HepG2 (cell line): ENCODE results near the gene LDAH. TPM values are rescaled to one million over a fixed set of nuclear protein-coding genes. Genes with fewer than 3 reads are reported as not detected.

Experiments used
- ATAC-seq: fragments of 200-7000 bp; cut with Tn5 transposase; 3 replicates; pipeline ENCODE4 v1.9.1; 2020; ENCODE audit warnings: mild to moderate bottlenecking, moderate library complexity
- BruUV-seq: library from RNA; stranded (reverse); fragments of 400-500 nt; replicated peaks from 2 replicates; lab custom pipeline; 2021; lab: Mats Ljungman, UMichigan
- CTCF ChIA-PET: fragments of 300-600 bp; formaldehyde crosslinking; extraction: SDS; loops from one replicate; lab custom pipeline; 2021; ENCODE audit warnings: low total read pairs, inconsistent platforms, low intra/inter-chr PET ratio; lab: Yijun Ruan, JAX
- POLR2A ChIA-PET: fragments of 350-600 bp; sonication (Branson Sonifier 250); formaldehyde crosslinking; loops from one replicate; lab custom pipeline; 2020; ENCODE audit warnings: antibody characterized with exemption, inconsistent platforms; lab: Yijun Ruan, JAX
- DNase-seq: peaks from one replicate; pipeline ENCODE4 v3.0.0-alpha.2; 2015; ENCODE audit warnings: low spot score
- FAIRE-seq: peaks from 3 replicates; lab custom pipeline; 2011; peaks lifted over from hg19 to GRCh38; lab: Jason Lieb, UNC
- H2AFZ ChIP-seq: one replicate; pipeline ENCODE4 v1.6.1; 2011; ENCODE audit warnings: low read length, inconsistent platforms
- H3K27ac ChIP-seq: fragments of 300-600 bp; 3 replicates; pipeline ENCODE4 v1.8.0; 2011; ENCODE audit warnings: mixed run types, mild to moderate bottlenecking, mixed read lengths, low read length, inconsistent platforms; ENCODE audit not compliant: insufficient read depth; ENCODE audit errors: extremely low read length
- H3K27me3 ChIP-seq, 2 experiments: fragments of 200-600 bp in 1 of 2; 2 replicates in 1 of 2; 3 replicates in 1 of 2; pipeline versions ENCODE4 v1.6.0 to v1.8.0; 2011; ENCODE audit warnings: low read length in 2 of 2, mild to moderate bottlenecking in 2 of 2, moderate library complexity in 2 of 2, inconsistent platforms in 1 of 2; ENCODE audit not compliant: insufficient read depth in 2 of 2, control insufficient read depth in 1 of 2
- H3K36me3 ChIP-seq, 2 experiments: fragments of 200-600 bp in 1 of 2; replicated peaks in 1 of 2; 2 replicates in 1 of 2; 3 replicates in 1 of 2; pipeline versions ENCODE4 v1.5.1 to v1.8.0; 2011; ENCODE audit warnings: low read length in 2 of 2, inconsistent platforms in 1 of 2; ENCODE audit not compliant: insufficient read depth in 2 of 2, control insufficient read depth in 1 of 2
- H3K4me1 ChIP-seq: 2 replicates; pipeline ENCODE4 v1.5.1; 2012; ENCODE audit warnings: low read length, inconsistent platforms; ENCODE audit not compliant: insufficient read depth
- H3K4me2 ChIP-seq: 2 replicates; pipeline ENCODE4 v1.6.0; 2011; ENCODE audit warnings: low read depth, low read length, inconsistent platforms
- H3K4me3 ChIP-seq, 3 experiments: fragments of 200-600 bp in 1 of 3; sonication (generic), shearing (Covaris generic) in 1 of 3; replicated peaks in 1 of 3; 2 replicates each; pipeline ENCODE4 v1.5.1; 2011 to 2016; ENCODE audit warnings: low read length in 3 of 3, inconsistent platforms in 2 of 3, low read depth in 2 of 3, mild to moderate bottlenecking in 2 of 3, control low read depth in 1 of 3, mixed read lengths in 1 of 3; ENCODE audit not compliant: insufficient read depth in 1 of 3
- H3K79me2 ChIP-seq: one replicate; pipeline ENCODE4 v1.6.1; 2011; ENCODE audit warnings: low read length, inconsistent platforms; ENCODE audit not compliant: insufficient read depth
- H3K9ac ChIP-seq: 2 replicates; pipeline ENCODE4 v1.6.0; 2011; ENCODE audit warnings: mild to moderate bottlenecking, low read depth, low read length, inconsistent platforms; ENCODE audit not compliant: insufficient read depth
- H3K9me3 ChIP-seq: 2 replicates; pipeline ENCODE4 v1.5.1; 2012; ENCODE audit warnings: mild to moderate bottlenecking, low read length
- H4K20me1 ChIP-seq: 2 replicates; pipeline ENCODE4 v1.6.0; 2011; ENCODE audit warnings: inconsistent platforms, mild to moderate bottlenecking, low read length, moderate library complexity; ENCODE audit not compliant: insufficient read depth
- CENPX ChIP-seq: sonication (generic); formaldehyde crosslinking; IDR thresholded peaks from 2 replicates; pipeline ENCODE4 v1.9.0; 2021; ENCODE audit warnings: mild to moderate bottlenecking, missing genetic modification reagents, moderate library complexity
- DNMT3B ChIP-seq: conservative IDR thresholded peaks from 2 replicates; pipeline ENCODE4 v1.6.1; 2016; ENCODE audit warnings: missing biosample characterization, control low read depth
- ELF1 ChIP-seq: sonication (generic); formaldehyde crosslinking; IDR thresholded peaks from 2 replicates; pipeline ENCODE4 v1.4.0; 2020; ENCODE audit warnings: missing genetic modification reagents
- HOXA9 ChIP-seq: sonication (generic); formaldehyde crosslinking; IDR thresholded peaks from 2 replicates; pipeline ENCODE4 v1.8.1; 2022; ENCODE audit warnings: missing genetic modification reagents, mild to moderate bottlenecking, moderate library complexity, borderline replicate concordance
- KDM3A ChIP-seq: IDR thresholded peaks from 2 replicates; pipeline ENCODE4 v1.6.1; 2018; ENCODE audit warnings: low read depth, missing compliant biosample characterization
- KLF12 ChIP-seq: sonication (generic); formaldehyde crosslinking; IDR thresholded peaks from 2 replicates; pipeline ENCODE4 v1.4.0; 2020; ENCODE audit warnings: missing genetic modification reagents, borderline replicate concordance
- MBNL3 ChIP-seq: fragments of 250-450 bp; sonication (Bioruptor Pico); conservative IDR thresholded peaks from 2 replicates; pipeline ENCODE4 v1.8.0; 2022; ENCODE audit warnings: mild to moderate bottlenecking, inconsistent platforms
- MIER2 ChIP-seq: IDR thresholded peaks from 2 replicates; pipeline ENCODE4 v1.6.1; 2016; ENCODE audit warnings: missing biosample characterization, missing genetic modification reagents
- NR2F6 ChIP-seq, 2 experiments: IDR thresholded peaks; 2 replicates each; pipeline ENCODE4 v1.6.1; 2016; ENCODE audit warnings: antibody characterized with exemption in 1 of 2, mild to moderate bottlenecking in 1 of 2
- PHB2 ChIP-seq: fragments of 450-650 bp; IDR thresholded peaks from 2 replicates; pipeline ENCODE4 v1.6.1; 2018; ENCODE audit not compliant: partially characterized antibody
- RFX3 ChIP-seq: IDR thresholded peaks from 2 replicates; pipeline ENCODE4 v1.6.1; 2016; ENCODE audit warnings: missing biosample characterization, missing genetic modification reagents
- U2AF2 ChIP-seq: fragments of 200-400 bp; formaldehyde crosslinking; IDR thresholded peaks from 2 replicates; pipeline ENCODE4 v1.6.1; 2017; ENCODE audit warnings: low read depth, mild to moderate bottlenecking, low read length
- ZNF10 ChIP-seq: sonication (generic); formaldehyde crosslinking; IDR thresholded peaks from 2 replicates; pipeline ENCODE4 v1.4.0; 2020; ENCODE audit warnings: mild to moderate bottlenecking, low read depth, missing genetic modification reagents, borderline replicate concordance
- ZNF451 ChIP-seq: sonication (generic); formaldehyde crosslinking; IDR thresholded peaks from 2 replicates; pipeline ENCODE4 v1.5.0; 2020; ENCODE audit warnings: mild to moderate bottlenecking, missing genetic modification reagents
- ZNF564 ChIP-seq: sonication (generic); formaldehyde crosslinking; IDR thresholded peaks from 2 replicates; pipeline ENCODE4 v1.8.1; 2023; ENCODE audit warnings: mild to moderate bottlenecking, missing genetic modification reagents
- WGBS: methylation state at CpG from one replicate; pipeline ENCODE4 v1.1.6; 2017; ENCODE audit warnings: low lambda C conversion rate; 5-methylcytosine and 5-hydroxymethylcytosine counted together
- in situ Hi-C: cut with HindIII; loops from 2 replicates; pipeline ENCODE4 v1.10.0; 2017; ENCODE audit warnings: low pct_unique_long_range_greater_than_20kb; ENCODE audit not compliant: extremely low pct_ligation_motif_present
- intact Hi-C: fragments of 100-400 bp; cut with micrococcal nuclease; formaldehyde crosslinking; loops from one replicate; pipeline ENCODE4 v1.10.0; 2022; ENCODE audit not compliant: unreplicated experiment
- polyA plus RNA-seq, 8 experiments: library from polyadenylated mRNA; depleted of rRNA in 3 of 8; stranded (reverse) in 7 of 8; unstranded in 1 of 8; fragments of >200 nt; fragmentation: Illumina TruSeq in 4 of 8; extraction: Trizol in 4 of 8; gene quantifications; 2 replicates each; pipeline versions ENCODE4 v1.2.1 to v1.2.3, GENCODE V29; 2011 to 2016; ENCODE audit warnings: low read depth in 4 of 8, missing spikeins in 1 of 8, mixed read lengths in 1 of 8; ENCODE audit not compliant: insufficient read depth in 1 of 8
- total RNA-seq, 5 experiments: library from RNA; depleted of rRNA; stranded (reverse); fragments of >200 nt; fragmentation: Illumina TruSeq; extraction: Trizol; gene quantifications; 2 replicates each; pipeline ENCODE4 v1.2.3, GENCODE V29; 2016; ENCODE audit warnings: low read depth in 1 of 5
- TF ChIP-seq, protein P1 (sequence below): sonication (generic); formaldehyde crosslinking; IDR thresholded peaks from 2 replicates; pipeline ENCODE4 v1.5.1; 2020; ENCODE audit warnings: mild to moderate bottlenecking, missing genetic modification reagents, moderate library complexity
- TF ChIP-seq, protein P2 (sequence below): sonication (generic); formaldehyde crosslinking; IDR thresholded peaks from 2 replicates; pipeline ENCODE4 v1.5.1; 2020; ENCODE audit warnings: missing genetic modification reagents, mild to moderate bottlenecking, borderline replicate concordance
- TF ChIP-seq, protein P3 (sequence below): sonication (generic); formaldehyde crosslinking; IDR thresholded peaks from 2 replicates; pipeline ENCODE4 v1.4.0; 2020; ENCODE audit warnings: missing genetic modification reagents

Gene LDAH
- total and polyA plus RNA-seq, 2 of the 13 experiments (the other 11 are each of a cell fraction or from before 2014, with no cell fraction given) = 28.8 to 46.2 TPM

DNA sequence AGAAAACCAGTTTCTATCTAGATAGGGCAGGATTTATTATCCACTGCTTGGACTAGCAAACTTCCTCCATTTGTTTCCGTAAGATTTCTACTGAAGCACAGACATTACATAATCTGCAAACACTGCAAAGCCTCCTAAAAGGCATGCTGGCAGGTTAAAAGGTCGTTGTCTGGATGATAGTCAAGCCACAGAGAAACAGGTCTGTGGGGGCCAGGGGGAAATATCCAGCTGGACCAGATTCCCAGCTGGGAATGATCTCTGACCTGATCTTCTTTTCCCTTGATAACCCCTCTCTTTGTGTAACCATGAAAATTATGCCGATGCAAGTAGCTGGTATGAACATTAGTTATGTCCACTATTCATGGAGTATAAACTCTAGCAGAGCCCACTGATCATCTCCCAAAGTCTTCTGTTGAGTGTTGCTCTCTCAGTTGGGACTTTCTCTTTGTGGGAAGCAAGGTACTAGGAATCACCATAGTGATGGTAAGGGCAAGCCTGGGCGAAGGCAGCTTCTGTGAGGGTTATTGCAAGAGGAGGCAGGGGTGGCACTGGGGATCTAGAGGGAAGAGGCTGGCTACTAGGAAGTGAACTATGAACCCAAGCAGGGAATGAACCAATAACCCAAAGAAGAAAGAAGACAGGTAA lies 94.7 kb downstream of the LDAH start (continued):
- TF ChIP-seq ZNF10 (CRISPR knock-in tag) (no peak), U2AF2 (no peak)

DNA sequence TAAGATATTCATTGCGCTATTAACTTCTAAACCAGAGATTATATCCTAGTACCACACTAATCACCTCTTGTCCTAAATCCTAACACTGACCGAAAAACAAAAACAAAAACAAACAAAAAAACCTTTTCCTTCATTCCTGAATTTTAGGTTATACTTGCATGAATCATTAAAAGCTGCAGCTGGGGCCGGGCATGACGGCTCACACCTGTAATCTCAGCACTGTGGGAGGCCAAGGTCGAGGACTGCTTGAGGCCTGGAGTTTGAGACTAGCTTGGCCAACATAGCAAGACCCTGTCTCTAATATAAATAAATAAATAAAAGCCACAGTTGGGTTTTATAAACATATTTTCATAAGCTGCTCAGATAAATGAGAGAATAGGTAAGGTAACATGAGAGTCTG lies 96.0 kb downstream of the LDAH start:
- 96% methylated on average over 5 of the region's 5 CpGs for WGBS
- Histone ChIP-seq H3K9ac (no peak overlapping the region), H3K79me2 (no peaks in the 10 kb centered on the region), H3K36me3 (peaks cover 1 to 17% of the 10 kb centered on the region in 2 experiments; a peak in 4 of 5 replicates), H3K4me3 (no peak overlapping the region), H3K9me3 (no peaks in the 10 kb centered on the region), H3K27me3 (no peaks in the 10 kb centered on the region), H3K27ac (no peak overlapping the region), H4K20me1 (peaks cover 6% of the 10 kb centered on the region; the same call in 1 of the 2 replicates), H3K4me2 (no peak overlapping the region), H2AFZ (no peak overlapping the region), H3K4me1 (peaks cover 30% of the 10 kb centered on the region)
- intact Hi-C loops (no loop called here), in situ Hi-C loops (no loop called here)
- BruUV-seq = no TSS peak
- FAIRE-seq (no peak), ATAC-seq (no peak), DNase-seq (no peak)
- TF ChIP-seq MBNL3 = no peak
- TF ChIP-seq, protein P1, sequence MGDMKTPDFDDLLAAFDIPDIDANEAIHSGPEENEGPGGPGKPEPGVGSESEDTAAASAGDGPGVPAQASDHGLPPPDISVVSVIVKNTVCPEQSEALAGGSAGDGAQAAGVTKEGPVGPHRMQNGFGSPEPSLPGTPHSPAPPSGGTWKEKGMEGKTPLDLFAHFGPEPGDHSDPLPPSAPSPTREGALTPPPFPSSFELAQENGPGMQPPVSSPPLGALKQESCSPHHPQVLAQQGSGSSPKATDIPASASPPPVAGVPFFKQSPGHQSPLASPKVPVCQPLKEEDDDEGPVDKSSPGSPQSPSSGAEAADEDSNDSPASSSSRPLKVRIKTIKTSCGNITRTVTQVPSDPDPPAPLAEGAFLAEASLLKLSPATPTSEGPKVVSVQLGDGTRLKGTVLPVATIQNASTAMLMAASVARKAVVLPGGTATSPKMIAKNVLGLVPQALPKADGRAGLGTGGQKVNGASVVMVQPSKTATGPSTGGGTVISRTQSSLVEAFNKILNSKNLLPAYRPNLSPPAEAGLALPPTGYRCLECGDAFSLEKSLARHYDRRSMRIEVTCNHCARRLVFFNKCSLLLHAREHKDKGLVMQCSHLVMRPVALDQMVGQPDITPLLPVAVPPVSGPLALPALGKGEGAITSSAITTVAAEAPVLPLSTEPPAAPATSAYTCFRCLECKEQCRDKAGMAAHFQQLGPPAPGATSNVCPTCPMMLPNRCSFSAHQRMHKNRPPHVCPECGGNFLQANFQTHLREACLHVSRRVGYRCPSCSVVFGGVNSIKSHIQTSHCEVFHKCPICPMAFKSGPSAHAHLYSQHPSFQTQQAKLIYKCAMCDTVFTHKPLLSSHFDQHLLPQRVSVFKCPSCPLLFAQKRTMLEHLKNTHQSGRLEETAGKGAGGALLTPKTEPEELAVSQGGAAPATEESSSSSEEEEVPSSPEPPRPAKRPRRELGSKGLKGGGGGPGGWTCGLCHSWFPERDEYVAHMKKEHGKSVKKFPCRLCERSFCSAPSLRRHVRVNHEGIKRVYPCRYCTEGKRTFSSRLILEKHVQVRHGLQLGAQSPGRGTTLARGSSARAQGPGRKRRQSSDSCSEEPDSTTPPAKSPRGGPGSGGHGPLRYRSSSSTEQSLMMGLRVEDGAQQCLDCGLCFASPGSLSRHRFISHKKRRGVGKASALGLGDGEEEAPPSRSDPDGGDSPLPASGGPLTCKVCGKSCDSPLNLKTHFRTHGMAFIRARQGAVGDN = no peak
- no peak for TF ChIP-seq PHB2
- TF ChIP-seq, protein P2, sequence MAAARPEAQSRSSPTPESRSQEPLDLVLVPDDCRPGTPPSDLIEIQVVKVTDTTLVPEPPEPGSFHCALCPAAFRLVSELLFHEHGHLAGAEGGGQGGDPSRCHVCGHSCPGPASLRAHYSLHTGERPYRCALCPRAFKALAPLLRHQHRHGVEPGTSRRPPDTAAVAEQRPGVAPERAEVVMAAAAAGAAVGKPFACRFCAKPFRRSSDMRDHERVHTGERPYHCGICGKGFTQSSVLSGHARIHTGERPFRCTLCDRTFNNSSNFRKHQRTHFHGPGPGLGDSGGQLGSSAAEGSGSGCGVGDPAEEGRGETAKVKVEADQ (CRISPR knock-in tag) = no peak
- no peak for TF ChIP-seq DNMT3B (CRISPR knock-in tag)
- TF ChIP-seq ELF1 (CRISPR knock-in tag) = no peak
- no peak for TF ChIP-seq RFX3
- TF ChIP-seq ZNF451 (CRISPR knock-in tag) = no peak
- TF ChIP-seq KDM3A (CRISPR knock-in tag) = no peak
- TF ChIP-seq KLF12 (CRISPR knock-in tag) = no peak
- TF ChIP-seq, protein P3, sequence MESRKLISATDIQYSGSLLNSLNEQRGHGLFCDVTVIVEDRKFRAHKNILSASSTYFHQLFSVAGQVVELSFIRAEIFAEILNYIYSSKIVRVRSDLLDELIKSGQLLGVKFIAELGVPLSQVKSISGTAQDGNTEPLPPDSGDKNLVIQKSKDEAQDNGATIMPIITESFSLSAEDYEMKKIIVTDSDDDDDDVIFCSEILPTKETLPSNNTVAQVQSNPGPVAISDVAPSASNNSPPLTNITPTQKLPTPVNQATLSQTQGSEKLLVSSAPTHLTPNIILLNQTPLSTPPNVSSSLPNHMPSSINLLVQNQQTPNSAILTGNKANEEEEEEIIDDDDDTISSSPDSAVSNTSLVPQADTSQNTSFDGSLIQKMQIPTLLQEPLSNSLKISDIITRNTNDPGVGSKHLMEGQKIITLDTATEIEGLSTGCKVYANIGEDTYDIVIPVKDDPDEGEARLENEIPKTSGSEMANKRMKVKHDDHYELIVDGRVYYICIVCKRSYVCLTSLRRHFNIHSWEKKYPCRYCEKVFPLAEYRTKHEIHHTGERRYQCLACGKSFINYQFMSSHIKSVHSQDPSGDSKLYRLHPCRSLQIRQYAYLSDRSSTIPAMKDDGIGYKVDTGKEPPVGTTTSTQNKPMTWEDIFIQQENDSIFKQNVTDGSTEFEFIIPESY (CRISPR knock-in tag) = no peak
- no peak for TF ChIP-seq MIER2 (CRISPR knock-in tag)
- no peak for TF ChIP-seq ZNF564 (CRISPR knock-in tag)
- TF ChIP-seq HOXA9 (CRISPR knock-in tag) = no peak
- TF ChIP-seq CENPX (CRISPR knock-in tag) = no peak
- TF ChIP-seq NR2F6 (IDR thresholded peaks at IDR 0.05) = no peak
- no peak for TF ChIP-seq NR2F6 (CRISPR knock-in tag; IDR thresholded peaks at IDR 0.05)
- CTCF ChIA-PET = no interaction called here
- POLR2A ChIA-PET = interaction anchor here (1.6 kb wide), 1 partner anchor 280 kb away, joined by 3 read pairs; the partner anchor contains the start of gene RHOB
